CD1c-positive myeloid dendritic cell (primary cell): ENCODE measurements around the gene AIFM1.
A peak's percentile ranks its signal among the peaks of the same experiment; 100 is the strongest.

Experiments used
- DNase-seq: peaks from one replicate; pipeline ENCODE4 v3.0.0-alpha.2; 2016; ENCODE audit errors: extremely low spot score

AIFM1 gene

DNA sequence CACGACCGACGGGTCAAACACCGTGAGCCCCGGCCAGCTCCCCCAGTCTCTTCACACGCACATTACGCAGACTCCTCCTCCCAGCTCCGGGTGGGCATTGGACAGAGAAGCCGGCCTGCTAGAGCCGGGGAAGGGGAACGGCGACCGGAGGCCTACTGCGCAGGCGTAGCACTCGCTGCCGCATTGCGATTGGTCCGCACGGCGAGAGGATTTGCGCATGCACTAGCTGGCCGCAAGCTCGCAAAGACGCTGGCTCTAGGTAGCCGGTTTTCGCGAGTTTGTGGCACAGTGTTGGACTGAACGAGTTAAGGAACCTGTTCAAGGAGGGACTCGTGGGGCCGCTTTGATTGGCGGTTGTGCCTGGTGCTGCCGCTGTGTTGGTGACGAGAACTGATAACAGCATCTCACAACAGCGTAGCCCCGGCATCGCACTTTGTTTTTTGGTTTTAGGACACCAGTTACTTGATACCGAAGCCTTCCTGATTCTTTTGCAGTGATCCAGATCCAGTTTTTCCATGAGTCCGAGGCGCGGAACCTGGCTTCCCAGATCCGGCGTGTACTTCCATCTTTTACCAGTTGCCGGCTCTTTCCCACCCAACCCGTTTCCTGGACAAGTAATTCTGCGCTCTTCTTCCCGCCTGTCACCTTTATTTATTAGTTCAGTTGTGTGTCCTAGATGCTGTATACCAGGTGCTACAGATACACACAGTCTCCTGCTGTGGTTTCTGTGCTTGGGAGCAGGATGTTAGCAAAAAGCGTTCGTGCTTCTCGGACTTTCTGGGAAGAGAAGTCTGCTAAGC is at the start of gene AIFM1:
Gene AIFM1 (minus strand): TSS at position 139 of the 800 bp plus-strand sequence. CDS start 185 bp downstream, outside the sequence.
- DNase-seq, result peak; percentile 93

DNA sequence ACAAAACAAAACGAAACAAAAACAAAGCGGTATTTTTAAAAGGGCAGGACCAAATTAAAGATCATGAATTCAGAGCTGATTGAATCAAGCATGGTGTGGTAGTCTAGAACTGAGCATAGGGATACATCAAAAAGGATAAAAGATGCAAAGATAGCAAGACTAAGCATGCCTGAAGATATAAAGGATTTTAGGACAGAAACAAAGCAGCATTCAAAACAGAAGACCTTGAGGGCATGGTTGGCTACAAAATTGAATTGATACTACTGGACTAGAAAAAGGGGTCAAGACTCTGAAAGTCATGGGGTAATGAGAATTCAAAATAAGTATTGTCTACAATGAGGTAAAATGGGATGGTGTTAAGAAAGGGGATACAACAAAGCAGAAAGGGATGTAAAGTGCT is 47.7 kb upstream of the AIFM1 start:
- DNase-seq, result no peak

DNA sequence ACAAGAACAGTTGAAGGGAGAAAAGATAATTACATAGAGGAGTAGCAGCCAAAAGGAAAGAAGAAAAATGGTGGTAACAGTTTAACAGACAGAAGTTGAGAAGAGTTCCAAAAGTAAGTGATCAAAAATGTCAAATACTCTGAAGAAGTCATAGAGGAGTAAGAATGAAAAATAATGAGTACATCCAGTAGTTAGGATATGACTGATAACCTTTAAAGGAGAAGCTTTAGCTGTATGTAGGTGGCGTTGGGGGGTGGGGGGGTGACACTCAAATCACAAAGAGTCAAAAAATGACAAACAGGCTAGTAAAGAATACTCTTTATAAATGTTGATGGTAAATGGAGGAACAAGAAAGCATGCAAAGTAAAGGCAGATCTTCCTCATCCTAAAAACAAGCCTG is 46.7 kb upstream of the AIFM1 start:
- no peak for DNase-seq

DNA sequence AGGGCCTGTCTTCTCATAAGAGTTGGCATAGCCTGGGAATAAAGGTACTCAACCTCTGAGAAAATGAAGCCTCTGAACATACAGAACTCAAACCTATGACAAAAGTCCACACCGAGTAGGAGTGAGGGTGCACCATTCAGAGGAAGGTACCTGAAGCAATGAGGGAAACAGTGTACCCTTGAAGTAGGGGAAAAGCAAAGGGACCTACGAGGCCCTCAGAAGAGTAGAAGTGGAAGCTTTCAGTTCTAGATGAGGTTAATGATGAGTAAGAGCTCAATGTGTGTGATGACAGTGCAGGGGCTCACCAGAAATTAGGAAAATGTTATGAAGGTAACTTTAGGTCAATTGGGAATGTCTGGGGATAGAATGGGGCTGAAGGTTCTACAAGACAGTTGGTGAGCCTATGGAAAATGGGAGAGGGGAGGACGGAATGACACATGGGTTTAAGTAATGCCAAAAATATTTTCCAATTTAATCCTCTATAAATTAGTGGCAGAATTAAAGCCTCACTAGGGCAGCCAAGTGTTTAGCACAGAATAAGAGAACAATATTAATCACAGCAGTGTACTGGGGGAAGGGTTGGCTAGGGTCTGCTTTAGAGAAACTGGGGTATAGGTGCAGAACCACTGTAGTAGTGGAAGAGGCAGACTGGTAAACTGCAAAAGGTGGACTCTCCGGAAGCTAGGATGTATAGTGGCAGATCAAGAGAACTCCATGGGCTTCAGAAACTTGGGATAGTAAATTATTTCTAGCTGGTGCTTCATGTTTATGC is 46.0 kb upstream of the AIFM1 start:
- no peak for DNase-seq

DNA sequence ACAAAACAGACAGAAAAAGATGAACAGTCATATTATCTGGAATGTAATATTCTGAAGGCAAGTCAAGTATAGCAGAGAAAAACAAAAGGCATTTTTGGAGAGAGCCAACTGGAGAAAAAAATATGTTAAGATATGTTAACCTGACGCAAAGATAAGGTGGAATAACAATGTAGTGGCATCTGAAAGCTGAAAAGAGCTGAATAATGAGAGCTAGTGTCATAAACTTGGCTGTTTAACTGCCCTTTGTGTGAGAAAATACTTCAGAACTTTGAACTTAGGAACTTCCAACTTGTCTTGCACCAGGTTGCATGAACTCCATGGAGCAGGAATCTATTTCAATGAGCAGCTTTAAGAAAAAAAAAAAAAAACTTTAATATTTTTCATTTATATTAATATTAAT is 39.0 kb upstream of the AIFM1 start:
- no peak for DNase-seq

- DNase-seq, result no peak
Measured at GRCh38 chrX:130197464-130197863, 31.8 kb upstream of the AIFM1 start.

- DNase-seq, result no peak
Measured at GRCh38 chrX:130196466-130196865, 30.8 kb upstream of the AIFM1 start.

DNA sequence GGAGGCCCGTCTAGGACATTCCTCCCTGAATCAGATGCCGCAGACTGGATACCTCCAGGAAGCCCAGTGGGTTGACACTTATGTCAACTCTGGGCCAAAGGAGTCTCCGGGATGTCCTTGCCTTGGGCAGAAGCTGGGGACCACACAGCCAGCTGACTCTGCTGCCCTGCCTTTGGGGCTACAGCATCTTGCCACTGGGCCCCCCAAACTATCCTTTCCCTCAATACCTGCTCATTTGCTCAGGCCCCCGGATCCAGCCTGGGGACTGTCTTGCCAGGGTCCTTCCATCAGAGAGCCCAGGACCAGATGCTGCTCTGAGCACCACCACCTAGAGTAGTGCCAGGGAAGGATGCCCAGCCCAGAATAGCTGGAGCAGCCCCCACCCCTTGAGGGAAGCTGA is 25.2 kb upstream of the AIFM1 start:
- DNase-seq, result no peak

- no peak for DNase-seq
Measured at GRCh38 chrX:130186651-130187050, 21.0 kb upstream of the AIFM1 start.

- DNase-seq, result no peak
Measured at GRCh38 chrX:130184857-130185256, 19.2 kb upstream of the AIFM1 start.

- no peak for DNase-seq
Measured at GRCh38 chrX:130184168-130184567, 18.5 kb upstream of the AIFM1 start.

DNA sequence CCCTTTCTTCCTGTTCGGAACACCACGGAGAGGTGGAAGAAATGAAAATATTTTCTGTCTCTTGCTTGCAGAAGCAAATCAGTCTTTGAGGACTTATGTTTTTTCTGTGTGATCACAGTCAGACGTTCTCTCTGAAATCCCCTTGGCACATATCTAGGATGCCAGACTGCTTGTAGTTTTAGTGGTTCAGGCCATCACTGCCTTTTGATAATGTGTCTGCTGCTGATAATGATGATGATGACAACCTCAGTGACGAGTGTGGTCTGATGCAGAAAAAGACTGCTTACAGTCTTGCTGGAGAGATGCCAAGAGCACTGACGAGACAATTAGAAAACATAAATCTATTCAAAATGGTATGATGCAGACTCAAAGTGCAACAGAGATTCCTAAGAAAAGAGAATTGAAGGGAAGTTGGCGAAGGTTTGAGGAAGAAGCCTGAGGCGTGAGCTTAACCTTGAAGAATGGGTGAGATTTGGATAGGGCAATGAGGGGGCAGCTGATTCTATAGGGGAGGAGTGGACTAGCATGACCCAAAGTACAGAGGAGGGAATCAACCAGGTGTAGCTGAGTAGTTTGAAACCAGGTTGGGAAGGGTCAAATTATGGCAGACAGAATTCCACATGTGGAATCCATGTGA is 14.1 kb upstream of the AIFM1 start:
- DNase-seq, result peak; percentile 80

GRCh38 chrX:130179170-130179569 is 13.5 kb upstream of the AIFM1 start:
- no peak for DNase-seq

- DNase-seq, result no peak
Measured at GRCh38 chrX:130176942-130177341, 11.3 kb upstream of the AIFM1 start.

DNA sequence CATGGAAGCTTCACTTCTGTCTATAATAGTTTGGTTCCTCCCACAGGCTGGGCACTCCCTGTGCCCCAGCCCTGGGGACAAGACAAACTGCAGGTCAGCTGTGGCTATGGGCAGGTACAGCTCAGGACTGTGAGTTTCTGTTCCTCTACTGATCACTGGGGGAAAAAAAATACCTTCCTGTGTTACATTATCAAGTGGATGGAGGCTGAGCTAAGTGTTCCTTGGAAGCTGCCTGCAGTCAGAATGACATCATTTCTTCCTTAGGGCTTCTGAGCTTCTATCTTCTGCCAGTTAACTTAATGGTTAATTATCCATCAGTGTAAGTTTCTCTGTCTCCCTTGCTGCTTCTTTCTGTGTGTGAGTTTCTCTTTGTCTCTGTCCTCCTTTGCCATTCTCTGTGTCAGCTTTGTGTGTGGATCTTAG is 10.7 kb upstream of the AIFM1 start:
- peak; percentile 63 for DNase-seq

DNA sequence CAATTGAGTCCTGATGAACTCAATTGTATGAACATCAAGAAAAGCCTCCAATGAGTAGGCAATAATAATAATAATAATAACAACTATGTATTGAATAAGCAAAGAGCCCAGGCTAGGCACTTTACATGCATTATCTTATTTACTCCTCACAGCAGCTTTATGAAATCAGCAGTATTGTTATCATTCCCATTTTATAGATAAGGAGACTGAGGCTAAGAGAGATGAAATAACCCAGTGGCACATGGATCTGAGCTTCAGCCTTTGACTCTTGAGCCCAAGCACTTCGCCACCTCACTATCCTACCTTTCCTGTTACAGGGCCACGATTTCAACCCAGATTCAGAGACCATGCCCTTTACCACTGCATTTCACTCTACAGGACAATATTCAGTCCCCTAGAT is 9.3 kb upstream of the AIFM1 start:
- no peak for DNase-seq

- DNase-seq, result peak; percentile 64
Measured at GRCh38 chrX:130174045-130174704, 8.5 kb upstream of the AIFM1 start.

- peak; percentile 71 for DNase-seq
Measured at GRCh38 chrX:130173190-130173895, 7.7 kb upstream of the AIFM1 start.

GRCh38 chrX:130172127-130172845 is 6.6 kb upstream of the AIFM1 start:
- no peak for DNase-seq

DNA sequence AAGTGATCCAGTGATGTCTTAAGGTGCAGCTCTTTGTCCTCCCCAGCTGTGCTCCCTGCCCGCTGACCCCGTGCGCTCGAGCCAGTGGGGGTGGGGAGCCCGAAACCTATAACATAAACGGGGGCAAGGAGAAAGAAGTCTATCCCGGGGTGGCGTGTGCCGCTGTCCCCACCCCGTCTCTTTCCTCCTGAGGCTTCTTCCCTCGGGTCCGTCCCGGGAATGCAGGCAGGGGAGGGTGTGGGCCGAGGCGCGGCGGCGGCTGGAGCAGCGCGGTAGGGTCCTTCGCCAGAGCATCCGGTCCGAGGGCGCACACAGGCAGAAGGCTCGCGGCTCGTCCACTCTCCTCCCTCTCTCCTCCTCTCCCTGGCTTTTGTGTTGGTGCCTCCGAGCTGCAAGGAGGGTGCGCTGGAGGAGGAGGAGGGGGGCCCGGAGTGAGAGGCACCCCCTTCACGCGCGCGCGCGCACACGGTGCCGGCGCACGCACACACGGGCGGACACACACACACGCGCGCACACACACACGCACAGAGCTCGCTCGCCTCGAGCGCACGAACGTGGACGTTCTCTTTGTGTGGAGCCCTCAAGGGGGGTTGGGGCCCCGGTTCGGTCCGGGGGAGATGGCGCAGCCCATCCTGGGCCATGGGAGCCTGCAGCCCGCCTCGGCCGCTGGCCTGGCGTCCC is 5.9 kb upstream of the AIFM1 start, which contains the start of gene RAB33A:
Gene RAB33A (plus strand): TSS at position 517 of the 681 bp plus-strand sequence. CDS start 101 bp downstream, at position 618.
- peak; percentile 35 for DNase-seq
